Stimulated activated CD4-positive, alpha-beta T cell treated with anti-CD3 and anti-CD28 coated beads, Interleukin-1b, Interleukin-23, amount 100 ng/mL, for 1 hour (primary cell): ENCODE measurements around the gene SUMO1.

Experiments
- DNase-seq, 2 donors: peaks; one replicate each; pipeline ENCODE4 v3.0.0-alpha.2; 2020; ENCODE audit warnings: low read depth in 2 of 2

The SUMO1 gene

GRCh38 chr2:202201220-202202160, 36.9 kb downstream of the SUMO1 start:
- DNase-seq: no peak

GRCh38 chr2:202196727-202197126, 41.7 kb downstream of the SUMO1 start:
- no peak for DNase-seq

GRCh38 chr2:202194418-202194817, 44.0 kb downstream of the SUMO1 start:
- DNase-seq: no peak

- DNase-seq: no peak
These were observed 44.5 kb downstream of the SUMO1 start for GRCh38 chr2:202193881-202194353.

- DNase-seq: no peak
These were observed 45.1 kb downstream of the SUMO1 start for GRCh38 chr2:202193305-202193704.

- no peak for DNase-seq
These were observed 50.8 kb downstream of the SUMO1 start for GRCh38 chr2:202187570-202187969.

- DNase-seq: no peak
These were observed 51.7 kb downstream of the SUMO1 start for GRCh38 chr2:202186641-202187202.

GRCh38 chr2:202185156-202185555, 53.2 kb downstream of the SUMO1 start:
- no peak for DNase-seq

- DNase-seq: no peak
These were observed 53.8 kb downstream of the SUMO1 start for GRCh38 chr2:202184557-202184956.

- DNase-seq: peak; percentile 6 to 9
These were observed 59.9 kb downstream of the SUMO1 start for GRCh38 chr2:202178346-202178958.

- DNase-seq: peak in 1 of 2 donors; percentile 10
These were observed 65.8 kb downstream of the SUMO1 start for GRCh38 chr2:202172439-202173211.

- DNase-seq: no peak
These were observed 67.1 kb downstream of the SUMO1 start for GRCh38 chr2:202171241-202171825.

- DNase-seq: no peak
These were observed 68.5 kb downstream of the SUMO1 start for GRCh38 chr2:202169832-202170424.

- no peak for DNase-seq
These were observed 69.3 kb downstream of the SUMO1 start for GRCh38 chr2:202169131-202169530.

- no peak for DNase-seq
These were observed 72.5 kb downstream of the SUMO1 start for GRCh38 chr2:202165945-202166344.

- DNase-seq: no peak
These were observed 73.2 kb downstream of the SUMO1 start for GRCh38 chr2:202165208-202165607.

- no peak for DNase-seq
These were observed 74.0 kb downstream of the SUMO1 start for GRCh38 chr2:202164411-202164810.

GRCh38 chr2:202161151-202161835, 77.1 kb downstream of the SUMO1 start:
- no peak for DNase-seq

- no peak for DNase-seq
These were observed 79.6 kb downstream of the SUMO1 start for GRCh38 chr2:202158796-202159195.

GRCh38 chr2:202157211-202157990, 81.0 kb downstream of the SUMO1 start:
- DNase-seq: no peak
